Tibial nerve (tissue), 4 donors: Measurements from ENCODE around the gene RALY.

Experiments used
- EP300 ChIP-seq, 2 donors: sonication (generic); formaldehyde crosslinking; IDR thresholded peaks; one replicate each; pipeline ENCODE4 v1.6.1; 2017; ENCODE audit warnings: antibody characterized with exemption in 2 of 2, mild to moderate bottlenecking in 1 of 2
- POLR2A ChIP-seq, 2 donors: fragments of 450-650 bp; IDR thresholded peaks; one replicate each; pipeline ENCODE4 v1.6.1; 2017; ENCODE audit warnings: antibody characterized with exemption in 2 of 2, mild to moderate bottlenecking in 2 of 2, moderate library complexity in 2 of 2
- TF ChIP-seq, protein P1 (sequence below), 5 experiments: fragments of 200-600 bp in 3 of 5; fragments of 450-650 bp in 2 of 5; sonication (generic) in 3 of 5; IDR thresholded peaks; one replicate each; pipeline ENCODE4 v1.5.1; 2016 to 2019; ENCODE audit warnings: antibody characterized with exemption in 5 of 5, mild to moderate bottlenecking in 3 of 5, moderate library complexity in 2 of 5

DNA sequence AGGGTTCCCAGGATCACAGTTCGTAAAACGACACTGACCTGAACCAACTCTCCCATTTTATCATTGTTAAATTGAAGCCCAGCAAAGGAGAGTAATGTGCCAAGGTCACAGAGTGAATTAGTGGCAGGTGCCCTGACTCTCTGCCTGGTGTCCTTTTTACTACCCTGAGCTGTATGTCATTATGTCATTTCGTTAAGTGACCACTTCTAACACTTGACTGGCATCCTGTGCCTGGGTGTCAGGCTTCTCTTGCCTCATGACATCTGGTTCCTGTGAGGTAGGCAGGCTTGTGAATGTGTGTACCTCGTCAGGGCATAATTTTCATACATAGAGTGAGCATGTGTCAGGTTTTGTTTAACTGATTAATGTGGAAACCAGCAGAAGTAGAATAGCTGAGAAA is 48.6 kb downstream of the RALY start:
- TF ChIP-seq, protein P1, sequence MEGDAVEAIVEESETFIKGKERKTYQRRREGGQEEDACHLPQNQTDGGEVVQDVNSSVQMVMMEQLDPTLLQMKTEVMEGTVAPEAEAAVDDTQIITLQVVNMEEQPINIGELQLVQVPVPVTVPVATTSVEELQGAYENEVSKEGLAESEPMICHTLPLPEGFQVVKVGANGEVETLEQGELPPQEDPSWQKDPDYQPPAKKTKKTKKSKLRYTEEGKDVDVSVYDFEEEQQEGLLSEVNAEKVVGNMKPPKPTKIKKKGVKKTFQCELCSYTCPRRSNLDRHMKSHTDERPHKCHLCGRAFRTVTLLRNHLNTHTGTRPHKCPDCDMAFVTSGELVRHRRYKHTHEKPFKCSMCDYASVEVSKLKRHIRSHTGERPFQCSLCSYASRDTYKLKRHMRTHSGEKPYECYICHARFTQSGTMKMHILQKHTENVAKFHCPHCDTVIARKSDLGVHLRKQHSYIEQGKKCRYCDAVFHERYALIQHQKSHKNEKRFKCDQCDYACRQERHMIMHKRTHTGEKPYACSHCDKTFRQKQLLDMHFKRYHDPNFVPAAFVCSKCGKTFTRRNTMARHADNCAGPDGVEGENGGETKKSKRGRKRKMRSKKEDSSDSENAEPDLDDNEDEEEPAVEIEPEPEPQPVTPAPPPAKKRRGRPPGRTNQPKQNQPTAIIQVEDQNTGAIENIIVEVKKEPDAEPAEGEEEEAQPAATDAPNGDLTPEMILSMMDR (IDR thresholded peaks at IDR 0.05), result no peak
- TF ChIP-seq POLR2A (IDR thresholded peaks at IDR 0.05) (no peak), EP300 (IDR thresholded peaks at IDR 0.05) (no peak)
